ENCODE results near the gene LETMD1. TPM values are rescaled to one million over a fixed set of nuclear protein-coding genes. Genes with fewer than 3 reads are reported as not detected.

The LETMD1 gene
- total and polyA plus RNA-seq, 2 of the 8 experiments (the other 6 are each of a cell fraction or from before 2014, with no cell fraction given), result 39.4 to 65.3 TPM

DNA sequence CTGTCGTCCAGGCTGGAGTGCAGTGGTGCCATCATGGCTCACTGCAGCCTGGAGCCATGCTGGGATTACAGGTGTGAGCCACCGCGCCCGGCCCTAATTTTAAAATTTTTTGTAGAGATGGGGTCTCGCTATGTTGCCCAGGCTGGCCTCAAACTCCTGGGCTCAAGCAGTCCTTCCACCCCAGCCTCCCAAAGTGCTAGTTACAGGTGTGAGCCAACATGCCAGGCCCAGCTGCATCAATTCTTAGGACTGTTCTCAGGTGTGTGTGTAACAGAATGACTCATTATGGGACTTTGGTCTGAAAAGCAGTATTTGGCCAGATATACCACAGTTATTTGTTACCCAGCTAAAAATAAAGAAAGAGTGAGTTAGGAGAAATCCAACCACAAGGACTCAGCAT is 17.4 kb downstream of the LETMD1 start:
- peaks cover 20 to 72% (median 44%) of the 10 kb centered on the region in 4 experiments for H3K36me3 ChIP-seq (ENCODE audit: control insufficient read depth in 2 of 4, insufficient read depth in 4 of 4, low read length in 3 of 4)
- H3K18ac ChIP-seq (ENCODE audit: extremely low read depth, low read length), result no peak overlapping the region
- CTCF ChIA-PET (ENCODE audit: partially characterized antibody), result no interaction called here
- no peak overlapping the region for H2BK20ac ChIP-seq (ENCODE audit: low read length)
- no peak overlapping the region for H2BK12ac ChIP-seq (ENCODE audit: low read depth, low read length)
- H3K9me3 ChIP-seq (ENCODE audit: insufficient read depth in 2 of 2, low read depth in 1 of 2, low read length in 1 of 2), result no peaks in the 10 kb centered on the region
- 97% methylated on average over 5 of the region's 5 CpGs; no CpG with 5 or more reads in 1 of the 2 experiments for WGBS, 2 experiments (ENCODE audit: extremely low coverage in 1 of 2, insufficient coverage in 1 of 2, insufficient read length in 1 of 2, insufficient replicate concordance in 2 of 2, low coverage in 1 of 2, low lambda C conversion rate in 2 of 2, missing lambda C conversion rate in 1 of 2)
- no peak overlapping the region for H3K14ac ChIP-seq (ENCODE audit: insufficient read length)
- peaks cover 2 to 5% of the 10 kb centered on the region in 2 experiments for H4K20me1 ChIP-seq (replicated peaks in 1 of 2; ENCODE audit: control insufficient read depth in 1 of 2, insufficient read depth in 2 of 2, low read length in 2 of 2)
- H3K23me2 ChIP-seq (ENCODE audit: low read depth, low read length), result no peaks in the 10 kb centered on the region
- no peak overlapping the region for H3K4me2 ChIP-seq (ENCODE audit: insufficient read depth in 1 of 2, low read depth in 2 of 2, low read length in 2 of 2)
- no peak overlapping the region for H3K56ac ChIP-seq (replicated peaks; ENCODE audit: insufficient read length, low read depth, low read length)
- no peak overlapping the region for H3K23ac ChIP-seq (ENCODE audit: insufficient read length)
- FAIRE-seq (no peak), DNase-seq (ENCODE audit: low read depth in 1 of 2, low spot score in 2 of 2) (no peak)
- H3K4me1 ChIP-seq (replicated peaks in 1 of 4; ENCODE audit: control insufficient read depth in 3 of 4, insufficient read depth in 4 of 4, low read length in 3 of 4), result no peaks in the 10 kb centered on the region
- no peaks in the 10 kb centered on the region for H3K79me1 ChIP-seq (ENCODE audit: low read depth, low read length)
- H2BK15ac ChIP-seq (ENCODE audit: low read length), result no peak overlapping the region
- no peak overlapping the region for H4K8ac ChIP-seq (ENCODE audit: extremely low read depth, insufficient read depth, low read length)
- H3K27me3 ChIP-seq (replicated peaks in 1 of 4; ENCODE audit: control insufficient read depth in 3 of 4, extremely low read depth in 1 of 4, insufficient read depth in 3 of 4, low read length in 3 of 4), result no peaks in the 10 kb centered on the region
- H3K4ac ChIP-seq (replicated peaks; ENCODE audit: insufficient read length, low read depth, low read length), result no peak overlapping the region
- H3K27ac ChIP-seq (ENCODE audit: low read depth, low read length), result no peak overlapping the region
- H2BK5ac ChIP-seq (ENCODE audit: low read depth, low read length), result no peak overlapping the region
- no peaks in the 10 kb centered on the region for H3K79me2 ChIP-seq (ENCODE audit: control insufficient read depth in 1 of 2, insufficient read depth in 2 of 2, low read length in 2 of 2)
- H3K9ac ChIP-seq (replicated peaks in 1 of 4; ENCODE audit: extremely low read depth in 1 of 4, low read depth in 3 of 4, low read length in 3 of 4), result no peak overlapping the region
- POLR2A ChIA-PET (ENCODE audit: partially characterized antibody), result no interaction called here
- no peak overlapping the region for H2AFZ ChIP-seq (ENCODE audit: low read length)
- H4K91ac ChIP-seq (replicated peaks; ENCODE audit: insufficient read length, low read length), result no peak overlapping the region
- H2AK5ac ChIP-seq (ENCODE audit: low read depth, low read length), result no peak overlapping the region
- no peak overlapping the region for H2BK120ac ChIP-seq (replicated peaks; ENCODE audit: low read depth, low read length)
- H4K5ac ChIP-seq (ENCODE audit: insufficient read length, low read depth, low read length), result no peak overlapping the region
- H3K4me3 ChIP-seq (ENCODE audit: extremely low read depth in 1 of 4, insufficient read depth in 2 of 4, low read depth in 3 of 4, low read length in 4 of 4), result no peak overlapping the region
- TF ChIP-seq KDM1A (IDR thresholded peaks at IDR 0.05; ENCODE audit: borderline replicate concordance, low read length) (no peak), HDAC2 (IDR thresholded peaks at IDR 0.05; ENCODE audit: borderline replicate concordance in 1 of 2, low read depth in 2 of 2, low read length in 2 of 2) (no peak), TCF12 (IDR thresholded peaks at IDR 0.05; ENCODE audit: low read depth, low read length) (no peak)
- TF ChIP-seq, protein P1, sequence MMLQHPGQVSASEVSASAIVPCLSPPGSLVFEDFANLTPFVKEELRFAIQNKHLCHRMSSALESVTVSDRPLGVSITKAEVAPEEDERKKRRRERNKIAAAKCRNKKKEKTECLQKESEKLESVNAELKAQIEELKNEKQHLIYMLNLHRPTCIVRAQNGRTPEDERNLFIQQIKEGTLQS (IDR thresholded peaks at IDR 0.05; ENCODE audit: insufficient read depth, low read depth, low read length), result no peak
